WTC11 (cell line): ENCODE measurements around the gene CACNA1E. TPM values are rescaled to one million over a fixed set of nuclear protein-coding genes. Genes with fewer than 3 reads are reported as not detected.

Experiments
- ATAC-seq: fragments of 200-7000 bp; cut with Tn5 transposase; 2 replicates; pipeline ENCODE4 v1.10.0; 2021; ENCODE audit warnings: mild to moderate bottlenecking, moderate library complexity
- CTCF ChIA-PET: fragments of 300-600 bp; sonication (Branson Sonifier 250); formaldehyde crosslinking; loops from one replicate; lab custom pipeline; 2021; ENCODE audit warnings: antibody characterized with exemption; lab: Charles Lee
- POLR2A ChIA-PET: fragments of 350-600 bp; sonication (Branson Sonifier 250); formaldehyde crosslinking; loops from one replicate; lab custom pipeline; 2021; ENCODE audit warnings: antibody characterized with exemption; lab: Charles Lee
- DNase-seq: peaks from one replicate; pipeline ENCODE4 v3.0.0; 2021; ENCODE audit warnings: low spot score
- H3K27ac Mint-ChIP-seq: 2 replicates; pipeline ENCODE4 v1.8.0; 2021; ENCODE audit warnings: mixed read lengths
- H3K27me3 Mint-ChIP-seq: 2 replicates; pipeline ENCODE4 v1.8.0; 2021; ENCODE audit warnings: low read depth, mild to moderate bottlenecking, moderate library complexity, mixed read lengths
- H3K36me3 Mint-ChIP-seq: 2 replicates; pipeline ENCODE4 v1.8.0; 2021; ENCODE audit warnings: mixed read lengths
- H3K4me1 Mint-ChIP-seq: 2 replicates; pipeline ENCODE4 v1.8.0; 2022; ENCODE audit warnings: mixed read lengths
- H3K4me3 Mint-ChIP-seq: 2 replicates; pipeline ENCODE4 v1.8.0; 2021; ENCODE audit warnings: mild to moderate bottlenecking, moderate library complexity, mixed read lengths
- H3K9me3 Mint-ChIP-seq: 2 replicates; pipeline ENCODE4 v1.8.0; 2021; ENCODE audit warnings: mixed read lengths
- ATF1 ChIP-seq: sonication (generic); formaldehyde crosslinking; IDR thresholded peaks from 2 replicates; pipeline ENCODE4 v1.8.1; 2023; ENCODE audit warnings: mild to moderate bottlenecking, moderate library complexity, missing genetic modification reagents
- CREB1 ChIP-seq: sonication (generic); formaldehyde crosslinking; IDR thresholded peaks from 2 replicates; pipeline ENCODE4 v1.8.0; 2023; ENCODE audit warnings: mild to moderate bottlenecking, missing genetic modification reagents
- GTF2I ChIP-seq: fragments of 250-450 bp; sonication (Bioruptor Pico); conservative IDR thresholded peaks from 2 replicates; pipeline ENCODE4 v1.4.0; 2021; ENCODE audit warnings: mild to moderate bottlenecking
- HMGA2 ChIP-seq: fragments of 250-450 bp; sonication (Bioruptor Pico); IDR thresholded peaks from 2 replicates; pipeline ENCODE4 v1.4.0; 2021; ENCODE audit warnings: mild to moderate bottlenecking, moderate library complexity
- IRF2 ChIP-seq: sonication (generic); formaldehyde crosslinking; IDR thresholded peaks from 2 replicates; pipeline ENCODE4 v1.8.0; 2022; ENCODE audit warnings: low read depth, missing genetic modification reagents, borderline replicate concordance
- NFE2L1 ChIP-seq: sonication (generic); formaldehyde crosslinking; IDR thresholded peaks from 2 replicates; pipeline ENCODE4 v1.8.1; 2023; ENCODE audit warnings: missing genetic modification reagents
- NR1H2 ChIP-seq: sonication (generic); formaldehyde crosslinking; IDR thresholded peaks from 2 replicates; pipeline ENCODE4 v1.9.0; 2021; ENCODE audit warnings: mild to moderate bottlenecking, moderate library complexity, missing genetic modification reagents
- NR3C1 ChIP-seq: sonication (generic); formaldehyde crosslinking; conservative IDR thresholded peaks from 2 replicates; pipeline ENCODE4 v1.8.1; 2023; ENCODE audit warnings: low read depth, mild to moderate bottlenecking, missing genetic modification reagents
- RELA ChIP-seq: sonication (generic); formaldehyde crosslinking; IDR thresholded peaks from 2 replicates; pipeline ENCODE4 v1.8.1; 2022; ENCODE audit warnings: missing genetic modification reagents, mild to moderate bottlenecking, borderline replicate concordance
- TP53 ChIP-seq: sonication (generic); formaldehyde crosslinking; IDR thresholded peaks from 2 replicates; pipeline ENCODE4 v1.8.1; 2023; ENCODE audit warnings: mild to moderate bottlenecking, missing genetic modification reagents
- ZNF138 ChIP-seq: sonication (generic); formaldehyde crosslinking; conservative IDR thresholded peaks from 2 replicates; pipeline ENCODE4 v1.8.1; 2022; ENCODE audit warnings: mild to moderate bottlenecking, moderate library complexity, missing genetic modification reagents
- ZNF396 ChIP-seq: fragments of 250-450 bp; sonication (Bioruptor Pico); IDR thresholded peaks from 2 replicates; pipeline ENCODE4 v1.8.0; 2021; ENCODE audit warnings: mild to moderate bottlenecking, moderate library complexity, borderline replicate concordance
- total RNA-seq: library from RNA; stranded (reverse); gene quantifications from 3 replicates; pipeline ENCODE4 v1.2.3, GENCODE V29; 2021
- TF ChIP-seq, protein P1 (sequence below): sonication (generic); formaldehyde crosslinking; IDR thresholded peaks from 2 replicates; pipeline ENCODE4 v1.8.1; 2022; ENCODE audit warnings: low read depth, missing genetic modification reagents, borderline replicate concordance
- TF ChIP-seq, protein P2 (sequence below): sonication (generic); formaldehyde crosslinking; IDR thresholded peaks from 2 replicates; pipeline ENCODE4 v1.8.1; 2022; ENCODE audit warnings: mild to moderate bottlenecking, moderate library complexity, missing genetic modification reagents
- TF ChIP-seq, protein P3 (sequence below): sonication (generic); formaldehyde crosslinking; IDR thresholded peaks from 2 replicates; pipeline ENCODE4 v1.8.1; 2022; ENCODE audit warnings: missing genetic modification reagents, borderline replicate concordance
- TF ChIP-seq, protein P4 (sequence below): fragments of 250-450 bp; sonication (Bioruptor Pico); IDR thresholded peaks from 2 replicates; pipeline ENCODE4 v1.8.0; 2021; ENCODE audit warnings: mild to moderate bottlenecking
- TF ChIP-seq, protein P5 (sequence below): sonication (generic); formaldehyde crosslinking; IDR thresholded peaks from 2 replicates; pipeline ENCODE4 v1.8.1; 2022; ENCODE audit warnings: low read depth, mild to moderate bottlenecking, moderate library complexity, missing genetic modification reagents, borderline replicate concordance
- TF ChIP-seq, protein P6 (sequence below): sonication (generic); formaldehyde crosslinking; IDR thresholded peaks from 2 replicates; pipeline ENCODE4 v1.8.1; 2023; ENCODE audit warnings: mild to moderate bottlenecking, missing genetic modification reagents
- TF ChIP-seq, protein P7 (sequence below): sonication (generic); formaldehyde crosslinking; IDR thresholded peaks from 2 replicates; pipeline ENCODE4 v1.8.0; 2023; ENCODE audit warnings: mild to moderate bottlenecking, missing genetic modification reagents

Gene CACNA1E
- total RNA-seq, 1 experiment from 2014 or later = 0.63 TPM

DNA sequence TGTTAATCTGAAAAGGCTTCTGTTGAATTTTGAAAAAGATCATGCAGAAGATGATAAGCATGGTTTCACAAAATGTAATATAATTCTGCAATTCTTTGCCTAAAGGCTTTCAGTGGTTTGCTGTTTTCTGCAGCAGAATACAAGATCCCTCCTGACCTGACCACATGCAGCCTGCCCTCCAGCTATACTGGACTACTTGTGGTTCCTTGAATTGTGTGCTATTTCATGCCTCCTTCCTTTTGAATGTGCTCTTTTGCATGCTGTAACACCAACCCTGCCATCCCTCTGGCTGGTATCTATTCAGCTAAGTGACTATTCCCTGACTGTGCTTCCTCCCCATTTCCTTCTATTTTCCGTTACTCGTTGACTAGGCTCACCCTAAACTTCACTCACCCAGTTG is 55.5 kb downstream of the CACNA1E start:
- POLR2A ChIA-PET = no interaction called here
- no peak for DNase-seq
- peaks cover 6% of the 10 kb centered on the region; the same call in 1 of the 2 replicates for H3K4me1 Mint-ChIP-seq
- H3K9me3 Mint-ChIP-seq = no peaks in the 10 kb centered on the region
- TF ChIP-seq, protein P1, sequence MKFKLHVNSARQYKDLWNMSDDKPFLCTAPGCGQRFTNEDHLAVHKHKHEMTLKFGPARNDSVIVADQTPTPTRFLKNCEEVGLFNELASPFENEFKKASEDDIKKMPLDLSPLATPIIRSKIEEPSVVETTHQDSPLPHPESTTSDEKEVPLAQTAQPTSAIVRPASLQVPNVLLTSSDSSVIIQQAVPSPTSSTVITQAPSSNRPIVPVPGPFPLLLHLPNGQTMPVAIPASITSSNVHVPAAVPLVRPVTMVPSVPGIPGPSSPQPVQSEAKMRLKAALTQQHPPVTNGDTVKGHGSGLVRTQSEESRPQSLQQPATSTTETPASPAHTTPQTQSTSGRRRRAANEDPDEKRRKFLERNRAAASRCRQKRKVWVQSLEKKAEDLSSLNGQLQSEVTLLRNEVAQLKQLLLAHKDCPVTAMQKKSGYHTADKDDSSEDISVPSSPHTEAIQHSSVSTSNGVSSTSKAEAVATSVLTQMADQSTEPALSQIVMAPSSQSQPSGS (CRISPR knock-in tag) = no peak
- TF ChIP-seq CREB1 (CRISPR knock-in tag) (no peak), NR1H2 (CRISPR knock-in tag) (no peak), ZNF396 (CRISPR knock-in tag) (no peak), IRF2 (CRISPR knock-in tag) (no peak), ATF1 (CRISPR knock-in tag) (no peak), GTF2I (no peak), HMGA2 (CRISPR knock-in tag) (no peak), NR3C1 (CRISPR knock-in tag) (no peak), ZNF138 (CRISPR knock-in tag) (no peak)
- TF ChIP-seq, protein P2, sequence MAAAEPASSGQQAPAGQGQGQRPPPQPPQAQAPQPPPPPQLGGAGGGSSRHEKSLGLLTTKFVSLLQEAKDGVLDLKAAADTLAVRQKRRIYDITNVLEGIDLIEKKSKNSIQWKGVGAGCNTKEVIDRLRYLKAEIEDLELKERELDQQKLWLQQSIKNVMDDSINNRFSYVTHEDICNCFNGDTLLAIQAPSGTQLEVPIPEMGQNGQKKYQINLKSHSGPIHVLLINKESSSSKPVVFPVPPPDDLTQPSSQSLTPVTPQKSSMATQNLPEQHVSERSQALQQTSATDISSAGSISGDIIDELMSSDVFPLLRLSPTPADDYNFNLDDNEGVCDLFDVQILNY (CRISPR knock-in tag) = no peak
- TF ChIP-seq, protein P3, sequence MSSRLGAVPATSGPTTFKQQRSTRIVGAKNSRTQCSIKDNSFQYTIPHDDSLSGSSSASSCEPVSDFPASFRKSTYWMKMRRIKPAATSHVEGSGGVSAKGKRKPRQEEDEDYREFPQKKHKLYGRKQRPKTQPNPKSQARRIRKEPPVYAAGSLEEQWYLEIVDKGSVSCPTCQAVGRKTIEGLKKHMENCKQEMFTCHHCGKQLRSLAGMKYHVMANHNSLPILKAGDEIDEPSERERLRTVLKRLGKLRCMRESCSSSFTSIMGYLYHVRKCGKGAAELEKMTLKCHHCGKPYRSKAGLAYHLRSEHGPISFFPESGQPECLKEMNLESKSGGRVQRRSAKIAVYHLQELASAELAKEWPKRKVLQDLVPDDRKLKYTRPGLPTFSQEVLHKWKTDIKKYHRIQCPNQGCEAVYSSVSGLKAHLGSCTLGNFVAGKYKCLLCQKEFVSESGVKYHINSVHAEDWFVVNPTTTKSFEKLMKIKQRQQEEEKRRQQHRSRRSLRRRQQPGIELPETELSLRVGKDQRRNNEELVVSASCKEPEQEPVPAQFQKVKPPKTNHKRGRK (CRISPR knock-in tag) = no peak
- TF ChIP-seq, protein P4, sequence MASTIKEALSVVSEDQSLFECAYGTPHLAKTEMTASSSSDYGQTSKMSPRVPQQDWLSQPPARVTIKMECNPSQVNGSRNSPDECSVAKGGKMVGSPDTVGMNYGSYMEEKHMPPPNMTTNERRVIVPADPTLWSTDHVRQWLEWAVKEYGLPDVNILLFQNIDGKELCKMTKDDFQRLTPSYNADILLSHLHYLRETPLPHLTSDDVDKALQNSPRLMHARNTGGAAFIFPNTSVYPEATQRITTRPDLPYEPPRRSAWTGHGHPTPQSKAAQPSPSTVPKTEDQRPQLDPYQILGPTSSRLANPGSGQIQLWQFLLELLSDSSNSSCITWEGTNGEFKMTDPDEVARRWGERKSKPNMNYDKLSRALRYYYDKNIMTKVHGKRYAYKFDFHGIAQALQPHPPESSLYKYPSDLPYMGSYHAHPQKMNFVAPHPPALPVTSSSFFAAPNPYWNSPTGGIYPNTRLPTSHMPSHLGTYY (CRISPR knock-in tag) = no peak
- TF ChIP-seq, protein P5, sequence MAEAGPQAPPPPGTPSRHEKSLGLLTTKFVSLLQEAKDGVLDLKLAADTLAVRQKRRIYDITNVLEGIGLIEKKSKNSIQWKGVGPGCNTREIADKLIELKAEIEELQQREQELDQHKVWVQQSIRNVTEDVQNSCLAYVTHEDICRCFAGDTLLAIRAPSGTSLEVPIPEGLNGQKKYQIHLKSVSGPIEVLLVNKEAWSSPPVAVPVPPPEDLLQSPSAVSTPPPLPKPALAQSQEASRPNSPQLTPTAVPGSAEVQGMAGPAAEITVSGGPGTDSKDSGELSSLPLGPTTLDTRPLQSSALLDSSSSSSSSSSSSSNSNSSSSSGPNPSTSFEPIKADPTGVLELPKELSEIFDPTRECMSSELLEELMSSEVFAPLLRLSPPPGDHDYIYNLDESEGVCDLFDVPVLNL (CRISPR knock-in tag) = no peak
- no peaks in the 10 kb centered on the region for H3K36me3 Mint-ChIP-seq
- no peaks in the 10 kb centered on the region for H3K27me3 Mint-ChIP-seq
- no peak overlapping the region for H3K27ac Mint-ChIP-seq
- CTCF ChIA-PET = no interaction called here
- no peak for ATAC-seq
- no peak overlapping the region for H3K4me3 Mint-ChIP-seq

DNA sequence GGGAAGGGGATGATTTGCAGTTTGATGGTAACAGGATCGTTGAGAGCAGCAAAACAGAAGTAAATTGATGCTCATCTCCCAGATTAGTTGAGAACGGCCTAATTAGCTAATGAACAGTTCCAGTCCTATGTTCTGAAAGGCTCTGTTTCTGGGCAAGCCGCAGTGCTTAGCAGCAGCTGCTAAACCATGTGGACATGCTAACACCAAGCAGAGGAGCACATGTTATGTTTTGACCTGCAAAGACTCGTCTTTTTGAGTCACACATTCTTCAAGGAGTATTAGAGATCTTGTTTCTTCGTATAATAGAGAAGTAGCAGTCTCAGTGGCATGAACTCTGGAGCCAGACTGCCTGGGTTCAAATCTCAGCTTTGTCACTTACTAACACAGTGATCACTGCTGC is 58.1 kb downstream of the CACNA1E start:
- ChIA-PET CTCF (no interaction called here), POLR2A (no interaction called here)
- ATAC-seq = no peak
- no peak for DNase-seq
- H3K9me3 Mint-ChIP-seq = no peaks in the 10 kb centered on the region
- no peaks in the 10 kb centered on the region for H3K36me3 Mint-ChIP-seq
- no peaks in the 10 kb centered on the region for H3K27me3 Mint-ChIP-seq
- H3K4me3 Mint-ChIP-seq = no peak overlapping the region
- H3K27ac Mint-ChIP-seq = no peak overlapping the region
- H3K4me1 Mint-ChIP-seq = peaks cover 22% of the 10 kb centered on the region
- TF ChIP-seq RELA (CRISPR knock-in tag) = no peak
- TF ChIP-seq, protein P6, sequence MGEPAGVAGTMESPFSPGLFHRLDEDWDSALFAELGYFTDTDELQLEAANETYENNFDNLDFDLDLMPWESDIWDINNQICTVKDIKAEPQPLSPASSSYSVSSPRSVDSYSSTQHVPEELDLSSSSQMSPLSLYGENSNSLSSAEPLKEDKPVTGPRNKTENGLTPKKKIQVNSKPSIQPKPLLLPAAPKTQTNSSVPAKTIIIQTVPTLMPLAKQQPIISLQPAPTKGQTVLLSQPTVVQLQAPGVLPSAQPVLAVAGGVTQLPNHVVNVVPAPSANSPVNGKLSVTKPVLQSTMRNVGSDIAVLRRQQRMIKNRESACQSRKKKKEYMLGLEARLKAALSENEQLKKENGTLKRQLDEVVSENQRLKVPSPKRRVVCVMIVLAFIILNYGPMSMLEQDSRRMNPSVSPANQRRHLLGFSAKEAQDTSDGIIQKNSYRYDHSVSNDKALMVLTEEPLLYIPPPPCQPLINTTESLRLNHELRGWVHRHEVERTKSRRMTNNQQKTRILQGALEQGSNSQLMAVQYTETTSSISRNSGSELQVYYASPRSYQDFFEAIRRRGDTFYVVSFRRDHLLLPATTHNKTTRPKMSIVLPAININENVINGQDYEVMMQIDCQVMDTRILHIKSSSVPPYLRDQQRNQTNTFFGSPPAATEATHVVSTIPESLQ (CRISPR knock-in tag) = no peak
- TF ChIP-seq, protein P7, sequence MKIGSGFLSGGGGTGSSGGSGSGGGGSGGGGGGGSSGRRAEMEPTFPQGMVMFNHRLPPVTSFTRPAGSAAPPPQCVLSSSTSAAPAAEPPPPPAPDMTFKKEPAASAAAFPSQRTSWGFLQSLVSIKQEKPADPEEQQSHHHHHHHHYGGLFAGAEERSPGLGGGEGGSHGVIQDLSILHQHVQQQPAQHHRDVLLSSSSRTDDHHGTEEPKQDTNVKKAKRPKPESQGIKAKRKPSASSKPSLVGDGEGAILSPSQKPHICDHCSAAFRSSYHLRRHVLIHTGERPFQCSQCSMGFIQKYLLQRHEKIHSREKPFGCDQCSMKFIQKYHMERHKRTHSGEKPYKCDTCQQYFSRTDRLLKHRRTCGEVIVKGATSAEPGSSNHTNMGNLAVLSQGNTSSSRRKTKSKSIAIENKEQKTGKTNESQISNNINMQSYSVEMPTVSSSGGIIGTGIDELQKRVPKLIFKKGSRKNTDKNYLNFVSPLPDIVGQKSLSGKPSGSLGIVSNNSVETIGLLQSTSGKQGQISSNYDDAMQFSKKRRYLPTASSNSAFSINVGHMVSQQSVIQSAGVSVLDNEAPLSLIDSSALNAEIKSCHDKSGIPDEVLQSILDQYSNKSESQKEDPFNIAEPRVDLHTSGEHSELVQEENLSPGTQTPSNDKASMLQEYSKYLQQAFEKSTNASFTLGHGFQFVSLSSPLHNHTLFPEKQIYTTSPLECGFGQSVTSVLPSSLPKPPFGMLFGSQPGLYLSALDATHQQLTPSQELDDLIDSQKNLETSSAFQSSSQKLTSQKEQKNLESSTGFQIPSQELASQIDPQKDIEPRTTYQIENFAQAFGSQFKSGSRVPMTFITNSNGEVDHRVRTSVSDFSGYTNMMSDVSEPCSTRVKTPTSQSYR (CRISPR knock-in tag) = no peak
- TF ChIP-seq, protein P2 (CRISPR knock-in tag) = no peak
- no peak for TF ChIP-seq ATF1 (CRISPR knock-in tag)
- TF ChIP-seq TP53 = no peak
- TF ChIP-seq NFE2L1 (CRISPR knock-in tag) = no peak
- TF ChIP-seq, protein P5 (CRISPR knock-in tag) = no peak
